A673 (cell line): ENCODE results near the gene MLC1. TPM values are rescaled to one million over a fixed set of nuclear protein-coding genes. Genes with fewer than 3 reads are reported as not detected.

Experiments
- BruUV-seq: library from RNA; stranded (reverse); fragments of 400-500 nt; replicated peaks from 2 replicates; lab custom pipeline; 2021; lab: Mats Ljungman, UMichigan
- CTCF ChIA-PET: fragments of 300-600 bp; sonication (Branson Sonifier 250); formaldehyde crosslinking; loops from one replicate; lab custom pipeline; 2022; ENCODE audit warnings: antibody characterized with exemption; lab: Charles Lee
- POLR2A ChIA-PET: fragments of 300-600 bp; sonication (Branson Sonifier 250); formaldehyde crosslinking; loops from one replicate; lab custom pipeline; 2022; ENCODE audit warnings: antibody characterized with exemption; ENCODE audit not compliant: low non-redundant PET; lab: Charles Lee
- DNase-seq: peaks from one replicate; pipeline ENCODE4 v3.0.0-alpha.2; 2015; ENCODE audit warnings: low spot score
- H3K27ac ChIP-seq: fragments of 200-600 bp; sonication (generic); 2 replicates; pipeline ENCODE4 v1.5.1; 2016; ENCODE audit warnings: mixed run types, low read depth, mild to moderate bottlenecking, mixed read lengths, antibody characterized with exemption, low read length; ENCODE audit not compliant: poor library complexity, severe bottlenecking
- H3K27me3 ChIP-seq: fragments of 200-600 bp; sonication (generic); replicated peaks from 2 replicates; pipeline ENCODE4 v1.6.1; 2017; ENCODE audit warnings: mixed run types, low read depth, mild to moderate bottlenecking, mixed read lengths, antibody characterized with exemption, low read length; ENCODE audit not compliant: insufficient read depth, poor library complexity
- H3K36me3 ChIP-seq: fragments of 200-600 bp; sonication (generic); 2 replicates; pipeline ENCODE4 v1.6.1; 2016; ENCODE audit warnings: mixed run types, mild to moderate bottlenecking, mixed read lengths, antibody characterized with exemption, low read length; ENCODE audit not compliant: insufficient read depth, poor library complexity, severe bottlenecking
- H3K4me1 ChIP-seq: fragments of 200-600 bp; sonication (generic); 2 replicates; pipeline ENCODE4 v1.6.1; 2017; ENCODE audit warnings: mixed run types, mild to moderate bottlenecking, mixed read lengths, antibody characterized with exemption, low read length; ENCODE audit not compliant: insufficient read depth, poor library complexity, severe bottlenecking
- H3K4me3 ChIP-seq: fragments of 200-600 bp; sonication (generic); 2 replicates; pipeline ENCODE4 v1.5.1; 2016; ENCODE audit warnings: low read depth, mixed run types, mild to moderate bottlenecking, mixed read lengths, low read length; ENCODE audit not compliant: poor library complexity, severe bottlenecking
- H3K9me3 ChIP-seq: fragments of 200-600 bp; sonication (generic); 2 replicates; pipeline ENCODE4 v1.6.1; 2016; ENCODE audit warnings: mixed run types, low read depth, mild to moderate bottlenecking, mixed read lengths, antibody characterized with exemption, low read length; ENCODE audit not compliant: poor library complexity, severe bottlenecking
- CTCF ChIP-seq: fragments of 300-800, 200-600 bp; sonication (generic); conservative IDR thresholded peaks from 2 replicates; pipeline ENCODE4 v1.5.1; 2017; ENCODE audit warnings: low read depth, mild to moderate bottlenecking, antibody characterized with exemption, low read length, moderate library complexity, mixed read lengths
- EZH2 ChIP-seq: fragments of 200-600 bp; sonication (generic); IDR thresholded peaks from 2 replicates; pipeline ENCODE4 v1.6.1; 2017; ENCODE audit warnings: borderline replicate concordance, low read depth, mild to moderate bottlenecking, mixed read lengths, antibody characterized with exemption, low read length; ENCODE audit not compliant: poor library complexity, severe bottlenecking
- intact Hi-C: fragments of 100-400 bp; cut with micrococcal nuclease; formaldehyde crosslinking; loops from one replicate; pipeline ENCODE4 v1.10.0; 2022; ENCODE audit not compliant: unreplicated experiment
- total RNA-seq: library from RNA; stranded (reverse); gene quantifications from 2 replicates; pipeline ENCODE4 v1.2.3, GENCODE V29; 2021

The MLC1 gene
- total RNA-seq, 1 experiment from 2014 or later: 0.75 TPM

GRCh38 chr22:50084614-50085021, 608 bp downstream of the MLC1 start:
- H3K4me1 ChIP-seq: no peaks in the 10 kb centered on the region
- intact Hi-C loops: no loop called here
- no peaks in the 10 kb centered on the region for H3K36me3 ChIP-seq
- no peak overlapping the region for H3K27ac ChIP-seq
- no TSS peak for BruUV-seq
- no peak overlapping the region for H3K4me3 ChIP-seq
- no peak for DNase-seq
- H3K27me3 ChIP-seq: no peaks in the 10 kb centered on the region
- TF ChIP-seq CTCF: no peak
- TF ChIP-seq EZH2: no peak
- ChIA-PET POLR2A (no interaction called here), CTCF (interaction anchor here (0.6 kb wide), 1 partner anchor 353 kb away, joined by 3 read pairs; no protein-coding TSS in a partner anchor)
- H3K9me3 ChIP-seq: no peaks in the 10 kb centered on the region

- BruUV-seq: no TSS peak
- Histone ChIP-seq H3K4me1 (no peaks in the 10 kb centered on the region), H3K4me3 (no peak overlapping the region), H3K27me3 (no peaks in the 10 kb centered on the region), H3K9me3 (no peaks in the 10 kb centered on the region), H3K27ac (no peak overlapping the region), H3K36me3 (no peaks in the 10 kb centered on the region)
- no peak for DNase-seq
- TF ChIP-seq EZH2: no peak
- TF ChIP-seq CTCF: no peak
- POLR2A ChIA-PET: no interaction called here
- CTCF ChIA-PET: no interaction called here
- intact Hi-C loops: no loop called here
Observed at GRCh38 chr22:50084080-50084477, 1.1 kb downstream of the MLC1 start.

GRCh38 chr22:50083462-50084079, 1.7 kb downstream of the MLC1 start:
- ChIA-PET CTCF (no interaction called here), POLR2A (no interaction called here)
- no peaks in the 10 kb centered on the region for H3K36me3 ChIP-seq
- no peak overlapping the region for H3K27ac ChIP-seq
- no peaks in the 10 kb centered on the region for H3K27me3 ChIP-seq
- no peak for DNase-seq
- no TSS peak for BruUV-seq
- H3K9me3 ChIP-seq: no peaks in the 10 kb centered on the region
- TF ChIP-seq CTCF (no peak), EZH2 (no peak)
- H3K4me3 ChIP-seq: no peak overlapping the region
- H3K4me1 ChIP-seq: no peaks in the 10 kb centered on the region
- intact Hi-C loops: no loop called here
